IMR-90 (cell line): ENCODE measurements around the gene AGMO.

ENCODE experiments used
- BHLHE40 ChIP-seq: fragments of 150-350 bp; IDR thresholded peaks from 2 replicates; pipeline ENCODE4 v1.6.1; 2016; ENCODE audit warnings: mild to moderate bottlenecking, low read depth, low read length
- CEBPB ChIP-seq: IDR thresholded peaks from 2 replicates; pipeline ENCODE4 v1.6.1; 2012; ENCODE audit warnings: low read depth, low read length, improper control_type of control experiment
- CHD1 ChIP-seq: IDR thresholded peaks from 2 replicates; pipeline ENCODE4 v1.6.1; 2012; ENCODE audit warnings: low read depth, low read length, improper control_type of control experiment
- FOS ChIP-seq: fragments of 150-350 bp; IDR thresholded peaks from 2 replicates; pipeline ENCODE4 v1.6.1; 2016; ENCODE audit warnings: low read depth, low read length
- MXI1 ChIP-seq: IDR thresholded peaks from 2 replicates; pipeline ENCODE4 v1.6.1; 2012; ENCODE audit warnings: low read depth, mild to moderate bottlenecking, low read length, moderate library complexity, borderline replicate concordance
- NFE2L2 ChIP-seq: fragments of 150-350 bp; IDR thresholded peaks from 2 replicates; pipeline ENCODE4 v1.6.1; 2016; ENCODE audit warnings: low read depth, mild to moderate bottlenecking, low read length
- POLR2A ChIP-seq: IDR thresholded peaks from 2 replicates; pipeline ENCODE4 v1.6.1; 2012; ENCODE audit warnings: mild to moderate bottlenecking, low read depth, low read length
- RAD21 ChIP-seq: IDR thresholded peaks from 2 replicates; pipeline ENCODE4 v1.6.1; 2012; ENCODE audit warnings: low read length, improper control_type of control experiment
- RCOR1 ChIP-seq: IDR thresholded peaks from 2 replicates; pipeline ENCODE4 v1.6.1; 2012; ENCODE audit warnings: mild to moderate bottlenecking, low read length, improper control_type of control experiment; ENCODE audit not compliant: insufficient replicate concordance
- RFX5 ChIP-seq: IDR thresholded peaks from 2 replicates; pipeline ENCODE4 v1.8.0; 2012; ENCODE audit warnings: low read depth, mild to moderate bottlenecking, low read length, moderate library complexity
- SMC3 ChIP-seq: fragments of 150-350 bp; IDR thresholded peaks from 2 replicates; pipeline ENCODE4 v1.6.1; 2016; ENCODE audit warnings: low read depth, mild to moderate bottlenecking, antibody characterized with exemption, low read length, moderate library complexity
- TF ChIP-seq, protein P1 (sequence below): conservative IDR thresholded peaks from 2 replicates; pipeline ENCODE4 v1.5.1; 2012; ENCODE audit warnings: mild to moderate bottlenecking, low read depth, low read length, improper control_type of control experiment
- TF ChIP-seq, protein P2 (sequence below): fragments of 150-350 bp; IDR thresholded peaks from 2 replicates; pipeline ENCODE4 v1.6.1; 2017; ENCODE audit warnings: mild to moderate bottlenecking, antibody characterized with exemption, low read length, low read depth

DNA sequence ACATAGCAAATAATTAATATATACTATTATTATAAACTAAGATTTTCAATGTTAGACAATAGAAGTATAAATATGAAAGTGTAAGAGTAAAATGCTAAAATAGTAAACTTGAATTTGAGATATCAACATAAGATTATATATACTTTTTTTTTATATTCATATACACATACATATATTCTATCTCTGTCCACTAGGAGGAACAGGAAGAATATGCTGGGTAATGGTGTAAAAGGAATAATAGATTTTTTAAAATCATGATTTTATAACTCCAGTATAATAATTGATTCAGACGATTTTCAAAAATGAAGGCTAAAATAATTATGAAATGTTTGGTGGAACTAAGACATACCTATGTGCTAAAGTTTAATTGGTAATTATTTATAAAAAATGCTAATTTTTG is 37.7 kb downstream of the AGMO start:
- TF ChIP-seq, protein P1, sequence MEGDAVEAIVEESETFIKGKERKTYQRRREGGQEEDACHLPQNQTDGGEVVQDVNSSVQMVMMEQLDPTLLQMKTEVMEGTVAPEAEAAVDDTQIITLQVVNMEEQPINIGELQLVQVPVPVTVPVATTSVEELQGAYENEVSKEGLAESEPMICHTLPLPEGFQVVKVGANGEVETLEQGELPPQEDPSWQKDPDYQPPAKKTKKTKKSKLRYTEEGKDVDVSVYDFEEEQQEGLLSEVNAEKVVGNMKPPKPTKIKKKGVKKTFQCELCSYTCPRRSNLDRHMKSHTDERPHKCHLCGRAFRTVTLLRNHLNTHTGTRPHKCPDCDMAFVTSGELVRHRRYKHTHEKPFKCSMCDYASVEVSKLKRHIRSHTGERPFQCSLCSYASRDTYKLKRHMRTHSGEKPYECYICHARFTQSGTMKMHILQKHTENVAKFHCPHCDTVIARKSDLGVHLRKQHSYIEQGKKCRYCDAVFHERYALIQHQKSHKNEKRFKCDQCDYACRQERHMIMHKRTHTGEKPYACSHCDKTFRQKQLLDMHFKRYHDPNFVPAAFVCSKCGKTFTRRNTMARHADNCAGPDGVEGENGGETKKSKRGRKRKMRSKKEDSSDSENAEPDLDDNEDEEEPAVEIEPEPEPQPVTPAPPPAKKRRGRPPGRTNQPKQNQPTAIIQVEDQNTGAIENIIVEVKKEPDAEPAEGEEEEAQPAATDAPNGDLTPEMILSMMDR, result no peak
- no peak for TF ChIP-seq POLR2A
- TF ChIP-seq, protein P2, sequence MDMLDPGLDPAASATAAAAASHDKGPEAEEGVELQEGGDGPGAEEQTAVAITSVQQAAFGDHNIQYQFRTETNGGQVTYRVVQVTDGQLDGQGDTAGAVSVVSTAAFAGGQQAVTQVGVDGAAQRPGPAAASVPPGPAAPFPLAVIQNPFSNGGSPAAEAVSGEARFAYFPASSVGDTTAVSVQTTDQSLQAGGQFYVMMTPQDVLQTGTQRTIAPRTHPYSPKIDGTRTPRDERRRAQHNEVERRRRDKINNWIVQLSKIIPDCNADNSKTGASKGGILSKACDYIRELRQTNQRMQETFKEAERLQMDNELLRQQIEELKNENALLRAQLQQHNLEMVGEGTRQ, result no peak
- TF ChIP-seq BHLHE40, result no peak
- no peak for TF ChIP-seq CEBPB
- no peak for TF ChIP-seq RAD21
- TF ChIP-seq MXI1, result no peak
- TF ChIP-seq RCOR1, result no peak
- TF ChIP-seq NFE2L2, result no peak
- TF ChIP-seq RFX5, result no peak
- TF ChIP-seq FOS, result no peak
- no peak for TF ChIP-seq CHD1
- no peak for TF ChIP-seq SMC3
